Hepatocyte (in vitro differentiated cells): ENCODE results near the gene PIGB.

ENCODE experiments used
- EZH2 ChIP-seq: fragments of 200-600 bp; sonication (generic); IDR thresholded peaks from 2 replicates; pipeline ENCODE4 v1.6.1; 2016; ENCODE audit warnings: antibody characterized with exemption, mild to moderate bottlenecking, borderline replicate concordance
- EZH2phosphoT487 ChIP-seq: fragments of 200-600 bp; sonication (generic); IDR thresholded peaks from one replicate; pipeline ENCODE4 v1.6.1; 2018; ENCODE audit warnings: antibody characterized with exemption, mild to moderate bottlenecking, low read depth, moderate library complexity; ENCODE audit not compliant: unreplicated experiment, severe bottlenecking
- TF ChIP-seq, protein P1 (sequence below): fragments of 200-600 bp; sonication (generic); IDR thresholded peaks from 2 replicates; pipeline ENCODE4 v1.5.1; 2016; ENCODE audit warnings: antibody characterized with exemption, mild to moderate bottlenecking; ENCODE audit not compliant: poor library complexity

DNA sequence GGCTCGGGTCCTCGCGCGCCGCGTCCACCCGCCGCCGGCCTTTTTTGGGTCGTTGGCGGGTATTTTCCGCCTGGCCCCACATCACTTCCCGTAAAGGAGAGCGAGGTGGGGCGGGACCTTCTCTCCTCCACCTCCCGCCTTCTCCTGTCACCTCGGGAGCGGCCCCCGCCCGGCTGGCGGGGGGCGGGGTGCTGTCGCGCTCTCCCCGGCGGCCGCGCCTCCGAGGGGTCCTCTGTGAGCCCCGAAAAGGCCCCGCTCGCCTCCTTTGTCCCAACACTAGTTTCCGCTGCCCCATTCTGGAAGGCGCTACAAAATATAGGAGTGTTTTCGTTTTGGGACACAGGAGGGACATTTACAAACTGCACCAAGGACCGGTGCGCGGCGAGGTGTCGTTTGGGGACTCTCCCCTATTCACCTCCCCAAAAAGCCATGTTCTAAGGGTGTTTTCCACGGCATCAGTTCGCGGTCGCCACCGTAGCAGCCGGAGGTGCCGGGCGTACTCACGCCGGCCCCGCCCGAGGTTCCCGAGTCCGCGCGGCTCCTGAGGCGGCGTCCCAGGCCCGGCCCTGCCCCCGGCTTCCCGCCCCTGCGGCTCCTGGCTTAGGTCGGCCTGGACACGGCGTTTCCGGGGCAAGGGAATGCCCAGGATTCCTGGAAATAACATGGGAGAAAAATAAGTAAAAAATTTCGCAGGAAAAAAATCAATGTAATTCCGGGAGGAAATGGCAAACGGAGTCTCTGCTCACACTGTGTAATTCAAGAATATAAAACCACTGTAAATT is 29.1 kb upstream of the PIGB start, which contains the start of gene RAB27A:
- TF ChIP-seq, protein P1, sequence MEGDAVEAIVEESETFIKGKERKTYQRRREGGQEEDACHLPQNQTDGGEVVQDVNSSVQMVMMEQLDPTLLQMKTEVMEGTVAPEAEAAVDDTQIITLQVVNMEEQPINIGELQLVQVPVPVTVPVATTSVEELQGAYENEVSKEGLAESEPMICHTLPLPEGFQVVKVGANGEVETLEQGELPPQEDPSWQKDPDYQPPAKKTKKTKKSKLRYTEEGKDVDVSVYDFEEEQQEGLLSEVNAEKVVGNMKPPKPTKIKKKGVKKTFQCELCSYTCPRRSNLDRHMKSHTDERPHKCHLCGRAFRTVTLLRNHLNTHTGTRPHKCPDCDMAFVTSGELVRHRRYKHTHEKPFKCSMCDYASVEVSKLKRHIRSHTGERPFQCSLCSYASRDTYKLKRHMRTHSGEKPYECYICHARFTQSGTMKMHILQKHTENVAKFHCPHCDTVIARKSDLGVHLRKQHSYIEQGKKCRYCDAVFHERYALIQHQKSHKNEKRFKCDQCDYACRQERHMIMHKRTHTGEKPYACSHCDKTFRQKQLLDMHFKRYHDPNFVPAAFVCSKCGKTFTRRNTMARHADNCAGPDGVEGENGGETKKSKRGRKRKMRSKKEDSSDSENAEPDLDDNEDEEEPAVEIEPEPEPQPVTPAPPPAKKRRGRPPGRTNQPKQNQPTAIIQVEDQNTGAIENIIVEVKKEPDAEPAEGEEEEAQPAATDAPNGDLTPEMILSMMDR, result no peak
- TF ChIP-seq EZH2phosphoT487 (no peak), EZH2 (no peak)
